HFFc6 (cell line): Measurements from ENCODE around the gene PLXDC1. TPM values are rescaled to one million over a fixed set of nuclear protein-coding genes. Genes with fewer than 3 reads are reported as not detected.

ENCODE experiments used
- DNase-seq: peaks from one replicate; pipeline ENCODE4 v3.0.0-alpha.2; 2018
- H3K27ac Mint-ChIP-seq: 2 replicates; pipeline ENCODE4 v1.8.0; 2020; ENCODE audit warnings: mild to moderate bottlenecking, mixed read lengths
- H3K27me3 Mint-ChIP-seq: 2 replicates; pipeline ENCODE4 v1.8.0; 2021; ENCODE audit warnings: mild to moderate bottlenecking, moderate library complexity, mixed read lengths; ENCODE audit not compliant: insufficient read depth
- H3K36me3 Mint-ChIP-seq: 2 replicates; pipeline ENCODE4 v1.8.0; 2021; ENCODE audit warnings: low read depth, mixed read lengths
- H3K4me1 Mint-ChIP-seq: 2 replicates; pipeline ENCODE4 v1.8.0; 2020; ENCODE audit warnings: low read depth, mixed read lengths
- H3K4me3 Mint-ChIP-seq: 2 replicates; pipeline ENCODE4 v1.8.0; 2020; ENCODE audit warnings: mild to moderate bottlenecking, moderate library complexity, mixed read lengths
- H3K9me3 Mint-ChIP-seq: 2 replicates; pipeline ENCODE4 v1.8.0; 2020; ENCODE audit warnings: mild to moderate bottlenecking, mixed read lengths
- total RNA-seq, 6 experiments: library from RNA; stranded (reverse); fragmentation: NEBNext Ultra II Directional; extraction: Animal tissue kit (Norgen Biotek cat#: 25700); gene quantifications; 2 replicates in 1 of 6; 3 replicates in 5 of 6; pipeline ENCODE4 v1.2.3, GENCODE V29; 2021
- TF ChIP-seq, protein P1 (sequence below): fragments of 200-600 bp; sonication (generic); IDR thresholded peaks from 2 replicates; pipeline ENCODE4 v1.5.0; 2021; ENCODE audit warnings: antibody characterized with exemption, mild to moderate bottlenecking

PLXDC1 gene
- total RNA-seq, 6 experiments from 2014 or later, result 0.20 to 2.2 (median 0.69) TPM

DNA sequence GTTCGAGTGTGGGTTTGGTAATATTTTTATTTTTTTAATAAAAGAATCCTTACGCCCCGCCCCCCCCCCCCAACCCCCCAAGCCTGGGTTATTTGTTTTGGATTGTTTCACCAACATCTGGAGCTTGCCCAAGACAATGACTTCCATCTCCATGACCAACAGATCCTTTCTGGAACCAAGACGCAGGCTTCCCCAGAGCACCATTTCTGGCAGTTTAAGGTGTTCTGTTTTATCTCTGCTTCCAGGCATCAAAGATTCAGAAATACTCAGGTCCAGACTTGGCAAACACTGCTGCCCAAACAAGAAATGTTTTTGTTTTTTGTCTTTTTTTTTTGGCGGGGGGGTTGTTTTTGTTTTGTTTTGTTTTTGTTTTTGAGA lies 56.1 kb downstream of the PLXDC1 start:
- no peaks in the 10 kb centered on the region for H3K36me3 Mint-ChIP-seq
- no peaks in the 10 kb centered on the region for H3K4me1 Mint-ChIP-seq
- H3K27me3 Mint-ChIP-seq, result peaks cover 25% of the 10 kb centered on the region
- no peaks in the 10 kb centered on the region for H3K9me3 Mint-ChIP-seq
- DNase-seq, result no peak
- no peak overlapping the region for H3K27ac Mint-ChIP-seq
- H3K4me3 Mint-ChIP-seq, result no peak overlapping the region
- TF ChIP-seq, protein P1, sequence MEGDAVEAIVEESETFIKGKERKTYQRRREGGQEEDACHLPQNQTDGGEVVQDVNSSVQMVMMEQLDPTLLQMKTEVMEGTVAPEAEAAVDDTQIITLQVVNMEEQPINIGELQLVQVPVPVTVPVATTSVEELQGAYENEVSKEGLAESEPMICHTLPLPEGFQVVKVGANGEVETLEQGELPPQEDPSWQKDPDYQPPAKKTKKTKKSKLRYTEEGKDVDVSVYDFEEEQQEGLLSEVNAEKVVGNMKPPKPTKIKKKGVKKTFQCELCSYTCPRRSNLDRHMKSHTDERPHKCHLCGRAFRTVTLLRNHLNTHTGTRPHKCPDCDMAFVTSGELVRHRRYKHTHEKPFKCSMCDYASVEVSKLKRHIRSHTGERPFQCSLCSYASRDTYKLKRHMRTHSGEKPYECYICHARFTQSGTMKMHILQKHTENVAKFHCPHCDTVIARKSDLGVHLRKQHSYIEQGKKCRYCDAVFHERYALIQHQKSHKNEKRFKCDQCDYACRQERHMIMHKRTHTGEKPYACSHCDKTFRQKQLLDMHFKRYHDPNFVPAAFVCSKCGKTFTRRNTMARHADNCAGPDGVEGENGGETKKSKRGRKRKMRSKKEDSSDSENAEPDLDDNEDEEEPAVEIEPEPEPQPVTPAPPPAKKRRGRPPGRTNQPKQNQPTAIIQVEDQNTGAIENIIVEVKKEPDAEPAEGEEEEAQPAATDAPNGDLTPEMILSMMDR, result no peak

DNA sequence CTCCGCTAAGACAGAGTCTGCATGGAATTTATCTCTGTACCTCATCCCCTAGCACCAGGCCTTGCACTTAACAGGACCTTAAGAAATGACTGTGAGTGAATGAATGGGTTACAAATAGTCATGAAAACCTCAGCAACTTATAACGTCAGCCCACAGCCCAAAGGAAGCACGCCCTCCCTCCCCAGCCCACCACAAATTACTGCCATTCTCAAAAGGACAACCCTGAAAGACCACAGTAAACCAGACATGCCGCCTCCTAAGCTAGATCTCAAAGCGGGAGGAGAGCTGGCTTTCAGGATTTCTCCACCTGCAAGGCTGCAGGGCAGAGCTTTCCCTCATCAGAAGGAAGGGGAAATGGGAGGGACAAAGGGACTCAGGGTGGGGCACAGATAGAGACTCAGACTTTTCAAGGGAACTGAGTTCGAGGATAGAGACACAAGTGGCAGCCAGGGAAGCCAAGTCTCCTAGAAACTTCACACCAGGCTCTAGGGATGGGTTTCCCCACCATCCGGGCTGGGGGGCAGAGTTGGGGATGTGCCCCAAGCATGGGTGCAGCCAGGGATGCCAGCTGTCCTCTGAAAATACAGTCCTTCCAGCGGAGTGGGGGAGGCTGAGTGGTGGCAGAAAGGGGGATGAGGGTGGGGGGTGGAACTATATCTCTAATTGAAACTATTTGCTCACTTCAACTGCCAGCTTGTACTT lies 56.7 kb downstream of the PLXDC1 start:
- H3K9me3 Mint-ChIP-seq, result no peaks in the 10 kb centered on the region
- H3K36me3 Mint-ChIP-seq, result no peaks in the 10 kb centered on the region
- peaks cover 28% of the 10 kb centered on the region for H3K27me3 Mint-ChIP-seq
- H3K4me3 Mint-ChIP-seq, result no peak overlapping the region
- no peak for DNase-seq
- H3K27ac Mint-ChIP-seq, result no peak overlapping the region
- TF ChIP-seq, protein P1, result no peak
- H3K4me1 Mint-ChIP-seq, result no peaks in the 10 kb centered on the region

DNA sequence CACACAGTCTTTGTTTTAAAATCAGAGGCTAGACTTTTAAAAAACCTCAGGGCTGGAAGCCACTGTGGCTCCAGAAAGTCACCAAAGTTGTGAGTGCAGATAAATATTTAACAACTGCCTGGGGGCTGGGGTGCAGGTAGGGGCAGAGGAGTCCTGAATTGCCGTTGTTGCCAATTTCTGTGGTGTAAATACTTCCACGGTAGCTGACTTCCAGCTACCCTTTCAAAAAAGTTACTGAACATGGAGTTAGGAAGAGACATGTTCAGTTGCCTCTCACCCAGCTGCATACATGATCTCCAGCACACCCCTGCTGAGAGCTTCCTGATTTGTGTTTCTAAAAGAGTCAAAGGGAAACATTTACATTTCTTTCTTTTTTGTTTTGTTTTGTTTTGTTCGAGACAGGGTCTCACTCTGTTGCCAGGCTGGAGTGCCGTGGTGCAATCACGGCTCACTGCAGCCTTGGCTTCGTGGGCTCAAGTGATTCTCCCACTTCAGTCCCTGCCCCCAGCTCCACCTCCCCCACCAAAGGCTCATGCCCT lies 58.7 kb downstream of the PLXDC1 start:
- H3K4me3 Mint-ChIP-seq, result no peak overlapping the region
- TF ChIP-seq, protein P1, result no peak
- H3K9me3 Mint-ChIP-seq, result no peaks in the 10 kb centered on the region
- no peak for DNase-seq
- H3K27ac Mint-ChIP-seq, result no peak overlapping the region
- H3K4me1 Mint-ChIP-seq, result no peaks in the 10 kb centered on the region
- peaks cover 35% of the 10 kb centered on the region for H3K27me3 Mint-ChIP-seq
- no peaks in the 10 kb centered on the region for H3K36me3 Mint-ChIP-seq

GRCh38 chr17:39090908-39091665 lies 60.4 kb downstream of the PLXDC1 start:
- DNase-seq, result no peak

DNA sequence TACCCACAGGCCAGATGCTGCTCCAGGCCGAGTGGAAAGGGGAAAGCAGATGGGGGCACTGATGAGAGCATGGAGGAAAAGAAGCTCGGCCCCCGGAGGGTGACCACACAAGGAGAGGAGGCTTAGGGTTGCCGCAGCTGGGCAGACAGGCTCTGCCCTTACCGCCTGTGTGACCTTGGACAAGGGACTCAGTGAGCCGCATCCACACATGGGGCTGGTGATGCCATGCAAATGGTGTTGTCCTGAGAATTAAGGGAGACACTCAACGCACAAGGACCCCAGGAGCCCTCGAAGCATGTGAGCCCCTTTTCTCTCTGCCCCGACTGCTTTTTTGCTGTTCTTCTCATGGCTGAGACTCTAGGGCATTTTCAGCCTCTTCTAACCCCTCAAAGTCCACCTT lies 61.0 kb downstream of the PLXDC1 start:
- Mint-ChIP-seq H3K4me1 (no peaks in the 10 kb centered on the region), H3K27ac (no peak overlapping the region), H3K4me3 (no peak overlapping the region), H3K27me3 (peaks cover 30% of the 10 kb centered on the region), H3K36me3 (no peaks in the 10 kb centered on the region), H3K9me3 (no peaks in the 10 kb centered on the region)
- TF ChIP-seq, protein P1, result no peak
- DNase-seq, result no peak

More at GRCh38 chr17:39090908-39091665, 60.4 kb downstream of the PLXDC1 start:
- H3K27me3 Mint-ChIP-seq, result peaks cover 31% of the 10 kb centered on the region
- no peak overlapping the region for H3K27ac Mint-ChIP-seq
- TF ChIP-seq, protein P1, result no peak
- H3K4me1 Mint-ChIP-seq, result no peaks in the 10 kb centered on the region
- no peak overlapping the region for H3K4me3 Mint-ChIP-seq
- H3K9me3 Mint-ChIP-seq, result no peaks in the 10 kb centered on the region
- no peaks in the 10 kb centered on the region for H3K36me3 Mint-ChIP-seq
